Amniotic epithelial cell (primary cell): ENCODE data around the gene YARS2.
"Not testable (repeated sequence)": the region's sequence is repeated elsewhere in the genome, so short reads cannot be mapped to it uniquely, and the experiment has no call there.

Experiments used
- DNase-seq: peaks from one replicate; pipeline ENCODE4 v3.0.0-alpha.2; 2010; ENCODE audit warnings: low read depth

Gene YARS2

GRCh38 chr12:32743264-32743663 lies 12.4 kb downstream of the YARS2 start:
- no peak for DNase-seq

- DNase-seq, result no peak
Measured at GRCh38 chr12:32742133-32742532, 13.6 kb downstream of the YARS2 start.

GRCh38 chr12:32739279-32739678 lies 16.4 kb downstream of the YARS2 start:
- no peak for DNase-seq

GRCh38 chr12:32737715-32738114 lies 18.0 kb downstream of the YARS2 start:
- no peak for DNase-seq

GRCh38 chr12:32736445-32736844 lies 19.3 kb downstream of the YARS2 start:
- DNase-seq, result no peak

- no peak for DNase-seq
Measured at GRCh38 chr12:32734952-32735351, 20.7 kb downstream of the YARS2 start.

GRCh38 chr12:32727237-32727636 lies 28.5 kb downstream of the YARS2 start:
- DNase-seq, result peak; percentile 22

GRCh38 chr12:32726286-32726685 lies 29.4 kb downstream of the YARS2 start:
- DNase-seq, result no peak

GRCh38 chr12:32725308-32725707 lies 30.4 kb downstream of the YARS2 start:
- DNase-seq, result not testable (repeated sequence)

GRCh38 chr12:32718926-32719325 lies 36.8 kb downstream of the YARS2 start:
- DNase-seq, result peak; percentile 10

- DNase-seq, result no peak
Measured at GRCh38 chr12:32714772-32715171, 40.9 kb downstream of the YARS2 start.

GRCh38 chr12:32708926-32709325 lies 46.8 kb downstream of the YARS2 start:
- no peak for DNase-seq

- DNase-seq, result no peak
Measured at GRCh38 chr12:32706335-32707024, 49.2 kb downstream of the YARS2 start.

GRCh38 chr12:32705783-32706182 lies 49.9 kb downstream of the YARS2 start:
- no peak for DNase-seq

GRCh38 chr12:32702946-32703345 lies 52.8 kb downstream of the YARS2 start:
- DNase-seq, result no peak

GRCh38 chr12:32702473-32702872 lies 53.2 kb downstream of the YARS2 start:
- DNase-seq, result peak; percentile 48

GRCh38 chr12:32699437-32699836 lies 56.3 kb downstream of the YARS2 start:
- DNase-seq, result not testable (repeated sequence)

GRCh38 chr12:32698285-32698684 lies 57.4 kb downstream of the YARS2 start:
- no peak for DNase-seq

GRCh38 chr12:32697445-32697844 lies 58.3 kb downstream of the YARS2 start:
- no peak for DNase-seq
